A673 (cell line): ENCODE measurements around the gene FAU. TPM values are rescaled to one million over a fixed set of nuclear protein-coding genes. Genes with fewer than 3 reads are reported as not detected.

ENCODE experiments used
- BruUV-seq: library from RNA; stranded (reverse); fragments of 400-500 nt; replicated peaks from 2 replicates; lab custom pipeline; 2021; lab: Mats Ljungman, UMichigan
- CTCF ChIA-PET: fragments of 300-600 bp; sonication (Branson Sonifier 250); formaldehyde crosslinking; loops from one replicate; lab custom pipeline; 2022; ENCODE audit warnings: antibody characterized with exemption; lab: Charles Lee
- POLR2A ChIA-PET: fragments of 300-600 bp; sonication (Branson Sonifier 250); formaldehyde crosslinking; loops from one replicate; lab custom pipeline; 2022; ENCODE audit warnings: antibody characterized with exemption; ENCODE audit not compliant: low non-redundant PET; lab: Charles Lee
- DNase-seq: peaks from one replicate; pipeline ENCODE4 v3.0.0-alpha.2; 2015; ENCODE audit warnings: low spot score
- H3K27ac ChIP-seq: fragments of 200-600 bp; sonication (generic); 2 replicates; pipeline ENCODE4 v1.5.1; 2016; ENCODE audit warnings: mixed run types, low read depth, mild to moderate bottlenecking, mixed read lengths, antibody characterized with exemption, low read length; ENCODE audit not compliant: poor library complexity, severe bottlenecking
- H3K27me3 ChIP-seq: fragments of 200-600 bp; sonication (generic); replicated peaks from 2 replicates; pipeline ENCODE4 v1.6.1; 2017; ENCODE audit warnings: mixed run types, low read depth, mild to moderate bottlenecking, mixed read lengths, antibody characterized with exemption, low read length; ENCODE audit not compliant: insufficient read depth, poor library complexity
- H3K36me3 ChIP-seq: fragments of 200-600 bp; sonication (generic); 2 replicates; pipeline ENCODE4 v1.6.1; 2016; ENCODE audit warnings: mixed run types, mild to moderate bottlenecking, mixed read lengths, antibody characterized with exemption, low read length; ENCODE audit not compliant: insufficient read depth, poor library complexity, severe bottlenecking
- H3K4me1 ChIP-seq: fragments of 200-600 bp; sonication (generic); 2 replicates; pipeline ENCODE4 v1.6.1; 2017; ENCODE audit warnings: mixed run types, mild to moderate bottlenecking, mixed read lengths, antibody characterized with exemption, low read length; ENCODE audit not compliant: insufficient read depth, poor library complexity, severe bottlenecking
- H3K4me3 ChIP-seq: fragments of 200-600 bp; sonication (generic); 2 replicates; pipeline ENCODE4 v1.5.1; 2016; ENCODE audit warnings: low read depth, mixed run types, mild to moderate bottlenecking, mixed read lengths, low read length; ENCODE audit not compliant: poor library complexity, severe bottlenecking
- H3K9me3 ChIP-seq: fragments of 200-600 bp; sonication (generic); 2 replicates; pipeline ENCODE4 v1.6.1; 2016; ENCODE audit warnings: mixed run types, low read depth, mild to moderate bottlenecking, mixed read lengths, antibody characterized with exemption, low read length; ENCODE audit not compliant: poor library complexity, severe bottlenecking
- EZH2 ChIP-seq: fragments of 200-600 bp; sonication (generic); IDR thresholded peaks from 2 replicates; pipeline ENCODE4 v1.6.1; 2017; ENCODE audit warnings: borderline replicate concordance, low read depth, mild to moderate bottlenecking, mixed read lengths, antibody characterized with exemption, low read length; ENCODE audit not compliant: poor library complexity, severe bottlenecking
- intact Hi-C: fragments of 100-400 bp; cut with micrococcal nuclease; formaldehyde crosslinking; loops from one replicate; pipeline ENCODE4 v1.10.0; 2022; ENCODE audit not compliant: unreplicated experiment
- total RNA-seq: library from RNA; stranded (reverse); gene quantifications from 2 replicates; pipeline ENCODE4 v1.2.3, GENCODE V29; 2021
- TF ChIP-seq, protein P1 (sequence below): fragments of 300-800, 200-600 bp; sonication (generic); conservative IDR thresholded peaks from 2 replicates; pipeline ENCODE4 v1.5.1; 2017; ENCODE audit warnings: low read depth, mild to moderate bottlenecking, antibody characterized with exemption, low read length, moderate library complexity, mixed read lengths

Gene FAU
- total RNA-seq, 1 experiment from 2014 or later = 956 TPM

- no peak for TF ChIP-seq EZH2
- TF ChIP-seq, protein P1, sequence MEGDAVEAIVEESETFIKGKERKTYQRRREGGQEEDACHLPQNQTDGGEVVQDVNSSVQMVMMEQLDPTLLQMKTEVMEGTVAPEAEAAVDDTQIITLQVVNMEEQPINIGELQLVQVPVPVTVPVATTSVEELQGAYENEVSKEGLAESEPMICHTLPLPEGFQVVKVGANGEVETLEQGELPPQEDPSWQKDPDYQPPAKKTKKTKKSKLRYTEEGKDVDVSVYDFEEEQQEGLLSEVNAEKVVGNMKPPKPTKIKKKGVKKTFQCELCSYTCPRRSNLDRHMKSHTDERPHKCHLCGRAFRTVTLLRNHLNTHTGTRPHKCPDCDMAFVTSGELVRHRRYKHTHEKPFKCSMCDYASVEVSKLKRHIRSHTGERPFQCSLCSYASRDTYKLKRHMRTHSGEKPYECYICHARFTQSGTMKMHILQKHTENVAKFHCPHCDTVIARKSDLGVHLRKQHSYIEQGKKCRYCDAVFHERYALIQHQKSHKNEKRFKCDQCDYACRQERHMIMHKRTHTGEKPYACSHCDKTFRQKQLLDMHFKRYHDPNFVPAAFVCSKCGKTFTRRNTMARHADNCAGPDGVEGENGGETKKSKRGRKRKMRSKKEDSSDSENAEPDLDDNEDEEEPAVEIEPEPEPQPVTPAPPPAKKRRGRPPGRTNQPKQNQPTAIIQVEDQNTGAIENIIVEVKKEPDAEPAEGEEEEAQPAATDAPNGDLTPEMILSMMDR = no peak
- peaks cover 76% of the 10 kb centered on the region for H3K36me3 ChIP-seq
- CTCF ChIA-PET = no interaction called here
These were observed 5.7 kb upstream of the FAU start for GRCh38 chr11:65127473-65128181.

DNA sequence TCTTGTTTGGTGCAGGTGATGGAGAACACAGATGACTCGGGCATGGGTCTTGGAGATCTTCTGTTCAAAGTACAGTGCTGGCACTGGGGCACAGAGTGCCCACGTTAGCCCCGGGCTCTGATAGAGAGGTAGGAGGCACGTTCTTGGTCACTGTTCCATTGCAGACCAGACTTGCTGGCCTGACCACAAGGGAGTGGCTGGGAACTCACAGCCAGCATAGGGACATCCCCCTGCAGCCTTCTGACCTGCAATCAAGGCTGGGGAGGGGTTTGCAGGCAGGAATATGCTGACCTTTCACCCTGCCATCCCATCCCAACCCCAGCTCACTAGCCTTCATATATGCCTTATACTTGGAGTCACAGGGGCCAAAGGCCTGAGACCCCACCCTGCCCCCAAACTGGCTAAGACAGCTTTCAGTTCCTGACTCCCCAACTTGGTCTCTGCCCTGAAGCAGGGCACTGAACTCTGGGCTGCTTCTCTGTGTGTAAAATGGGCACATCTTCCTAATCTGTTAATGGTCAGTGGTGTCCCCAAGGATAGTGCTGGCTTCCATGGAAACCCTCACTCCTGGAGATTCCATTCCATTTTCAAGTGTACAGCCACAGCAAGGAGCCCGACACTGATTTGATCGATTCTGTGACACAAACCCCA lies 4.8 kb upstream of the FAU start:
- peaks cover 67% of the 10 kb centered on the region for H3K36me3 ChIP-seq
- H3K9me3 ChIP-seq = no peaks in the 10 kb centered on the region
- H3K27ac ChIP-seq = no peak overlapping the region
- no peak for TF ChIP-seq EZH2
- TF ChIP-seq, protein P1 = no peak
- intact Hi-C loops = no loop called here
- ChIA-PET CTCF (no interaction called here), POLR2A (no interaction called here)
- BruUV-seq = no TSS peak
- no peaks in the 10 kb centered on the region for H3K27me3 ChIP-seq
- H3K4me3 ChIP-seq = no peak overlapping the region
- DNase-seq = no peak
- H3K4me1 ChIP-seq = no peaks in the 10 kb centered on the region

More at GRCh38 chr11:65127473-65128181, 5.7 kb upstream of the FAU start:
- no peak overlapping the region for H3K27ac ChIP-seq
- H3K9me3 ChIP-seq = no peaks in the 10 kb centered on the region
- no TSS peak for BruUV-seq
- H3K27me3 ChIP-seq = no peaks in the 10 kb centered on the region
- POLR2A ChIA-PET = no interaction called here
- H3K4me3 ChIP-seq = no peak overlapping the region
- intact Hi-C loops = no loop called here
- no peaks in the 10 kb centered on the region for H3K4me1 ChIP-seq
- DNase-seq = no peak

DNA sequence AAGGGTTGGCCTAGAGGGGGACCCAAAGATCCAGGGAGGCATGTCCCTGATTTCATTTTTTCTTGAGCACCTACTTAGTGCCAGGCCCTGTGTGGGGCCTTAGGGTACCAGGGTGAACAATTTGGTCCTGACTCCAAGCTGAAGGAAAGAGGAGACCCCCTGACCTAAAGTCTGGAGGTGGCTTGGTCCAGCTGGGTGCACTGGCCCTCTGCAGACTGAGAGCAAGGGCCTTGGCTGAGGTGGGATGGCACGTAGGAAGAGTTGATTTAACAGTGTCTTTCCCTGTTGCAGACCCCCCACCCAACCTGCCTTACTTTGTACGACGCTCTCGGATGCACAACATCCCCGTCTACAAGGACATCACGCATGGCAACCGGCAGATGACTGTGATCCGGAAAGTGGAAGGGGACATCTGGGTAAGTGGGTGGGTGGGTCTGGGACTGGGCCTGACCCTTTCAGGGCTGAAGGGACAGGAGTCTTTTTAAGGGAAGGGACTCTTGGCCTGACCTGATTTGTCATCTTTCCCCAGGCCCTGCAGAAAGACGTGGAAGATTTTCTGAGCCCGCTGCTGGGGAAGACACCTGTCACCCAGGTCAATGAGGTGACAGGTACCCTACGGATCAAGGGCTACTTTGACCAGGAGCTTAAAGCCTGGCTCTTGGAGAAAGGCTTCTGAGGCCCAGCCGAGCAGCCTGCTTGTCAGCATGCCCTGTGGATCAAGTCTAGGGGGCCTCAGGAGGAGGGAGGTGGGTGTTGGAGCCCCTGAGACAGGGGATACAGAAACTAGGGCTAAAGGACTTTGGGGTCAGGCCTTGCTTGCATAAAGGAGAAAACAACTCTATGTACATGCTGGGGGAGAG lies 3.5 kb upstream of the FAU start:
- POLR2A ChIA-PET = no interaction called here
- TF ChIP-seq, protein P1 = no peak
- no peak for TF ChIP-seq EZH2

More for the DNA sequence above, 3.5 kb upstream of the FAU start:
- BruUV-seq = no TSS peak
- CTCF ChIA-PET = no interaction called here
- Histone ChIP-seq H3K4me3 (no peak overlapping the region), H3K27ac (no peak overlapping the region), H3K36me3 (peaks cover 64% of the 10 kb centered on the region), H3K4me1 (peaks cover 10% of the 10 kb centered on the region), H3K9me3 (no peaks in the 10 kb centered on the region), H3K27me3 (no peaks in the 10 kb centered on the region)
- intact Hi-C loops = no loop called here
- no peak for DNase-seq
